MM.1S (cell line): ENCODE results near the gene LRRC28.

ENCODE experiments used
- DNase-seq: peaks from one replicate; pipeline ENCODE4 v3.0.0-alpha.2; 2015
- H2AFZ ChIP-seq: fragments of 300-600 bp; sonication (generic); 2 replicates; pipeline ENCODE4 v1.6.0; 2016; ENCODE audit warnings: antibody characterized with exemption, low read length
- H3F3A ChIP-seq: fragments of 300-600 bp; sonication (generic); 2 replicates; pipeline ENCODE4 v1.6.1; 2016; ENCODE audit warnings: mild to moderate bottlenecking, antibody characterized with exemption, low read length, moderate library complexity, mixed read lengths; ENCODE audit not compliant: insufficient read depth
- H3K27ac ChIP-seq: fragments of 300-600 bp; sonication (generic); 2 replicates; pipeline ENCODE4 v1.5.1; 2016; ENCODE audit warnings: mild to moderate bottlenecking, low read length
- H3K27me3 ChIP-seq: fragments of 300-600 bp; sonication (generic); replicated peaks from 2 replicates; pipeline ENCODE4 v1.6.0; 2016; ENCODE audit warnings: low read length; ENCODE audit not compliant: insufficient read depth
- H3K36me3 ChIP-seq: fragments of 300-600 bp; sonication (generic); replicated peaks from 2 replicates; pipeline ENCODE4 v1.6.1; 2016; ENCODE audit warnings: mild to moderate bottlenecking, low read length, mixed read lengths; ENCODE audit not compliant: insufficient read depth
- H3K4me1 ChIP-seq: fragments of 300-600 bp; sonication (generic); 2 replicates; pipeline ENCODE4 v1.6.1; 2016; ENCODE audit warnings: low read length, mixed read lengths
- H3K4me2 ChIP-seq: fragments of 300-600 bp; sonication (generic); 2 replicates; pipeline ENCODE4 v1.6.0; 2016; ENCODE audit warnings: low read depth, low read length
- H3K4me3 ChIP-seq: fragments of 300-600 bp; sonication (generic); 2 replicates; pipeline ENCODE4 v1.5.1; 2016; ENCODE audit warnings: low read length, mixed read lengths
- H3K79me2 ChIP-seq: fragments of 300-600 bp; sonication (generic); 2 replicates; pipeline ENCODE4 v1.6.1; 2016; ENCODE audit warnings: mixed run types, low read length, mixed read lengths
- H3K9ac ChIP-seq: fragments of 300-600 bp; sonication (generic); 2 replicates; pipeline ENCODE4 v1.6.1; 2016; ENCODE audit warnings: low read length, mixed read lengths
- H3K9me2 ChIP-seq: fragments of 300-600 bp; sonication (generic); replicated peaks from 2 replicates; pipeline ENCODE4 v1.6.1; 2016; ENCODE audit warnings: mild to moderate bottlenecking, low read length, mixed read lengths; ENCODE audit not compliant: insufficient read depth
- H3K9me3 ChIP-seq: fragments of 300-600 bp; sonication (generic); replicated peaks from 2 replicates; pipeline ENCODE4 v1.6.1; 2016; ENCODE audit warnings: mild to moderate bottlenecking, low read length, mixed read lengths; ENCODE audit not compliant: insufficient read depth
- H4K20me1 ChIP-seq: fragments of 300-600 bp; sonication (generic); 2 replicates; pipeline ENCODE4 v1.6.1; 2016; ENCODE audit warnings: mild to moderate bottlenecking, low read length, moderate library complexity, mixed read lengths; ENCODE audit not compliant: insufficient read depth
- CTCF ChIP-seq: fragments of 300-600 bp; sonication (generic); IDR thresholded peaks from 2 replicates; pipeline ENCODE4 v1.5.1; 2016; ENCODE audit warnings: antibody characterized with exemption, low read length, mixed read lengths
- EZH2 ChIP-seq: fragments of 300-600 bp; sonication (generic); optimal IDR thresholded peaks from 2 replicates; pipeline ENCODE3; 2017; ENCODE audit warnings: low read depth, mild to moderate bottlenecking, antibody characterized with exemption, low read length, mixed read lengths
- EZH2phosphoT487 ChIP-seq: fragments of 300-600 bp; sonication (generic); IDR thresholded peaks from 2 replicates; pipeline ENCODE4 v1.6.1; 2018; ENCODE audit warnings: antibody characterized with exemption, low read length

The LRRC28 gene

DNA sequence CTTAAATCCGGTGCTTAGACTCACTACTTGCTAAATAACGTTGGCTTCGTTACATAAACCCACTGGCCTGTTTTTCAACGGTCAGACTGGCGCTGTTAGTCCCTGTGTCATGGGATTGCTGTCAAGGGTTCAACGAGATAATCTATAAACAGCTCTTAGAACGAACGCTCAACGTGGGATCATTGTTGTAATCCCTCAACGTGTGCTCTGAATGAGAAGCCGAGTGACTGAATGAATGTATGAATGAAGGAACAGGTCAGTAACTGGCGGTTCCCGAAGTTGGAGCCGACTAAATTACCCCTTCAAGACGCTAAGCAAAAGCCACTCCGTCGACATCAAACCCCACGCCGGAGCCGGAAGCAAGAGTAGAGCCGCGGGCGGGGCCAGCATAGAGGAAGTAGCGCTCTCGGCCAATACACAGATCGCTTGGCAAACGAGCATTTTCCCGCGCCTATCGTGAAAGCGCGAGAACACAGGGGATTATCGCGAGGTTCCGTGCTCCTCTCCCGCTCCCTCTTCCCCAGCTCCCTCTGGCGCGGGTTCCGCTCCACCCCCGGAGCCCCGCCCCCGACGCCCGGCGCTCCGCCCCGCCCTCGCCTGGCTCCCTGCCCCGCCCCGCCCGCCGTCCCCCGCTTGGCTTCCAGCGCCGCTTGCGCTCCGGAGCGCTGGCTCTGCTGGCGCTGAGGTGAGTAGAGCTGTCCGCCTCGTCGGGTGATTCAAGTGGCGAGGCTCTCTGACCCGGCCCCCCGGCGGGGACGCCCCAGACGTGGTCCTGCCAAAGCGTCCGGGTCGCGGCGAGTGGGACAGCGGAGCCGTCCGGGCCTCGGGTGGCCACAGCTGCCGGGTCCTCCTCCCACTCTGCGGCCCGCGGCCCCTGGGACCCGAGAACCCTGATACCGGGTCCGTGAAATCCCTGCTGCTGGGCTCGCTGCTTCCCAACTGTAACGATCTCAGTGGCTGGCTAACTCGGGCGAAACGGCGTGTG, at the start of gene LRRC28:
Gene LRRC28 (plus strand): TSS at position 625 of the 985 bp plus-strand sequence. CDS start 4,477 bp downstream, outside the sequence.
- peak within 1 kb of the TSS; percentile 74 for H3K9ac ChIP-seq
- no peaks in the 10 kb centered on the region for H3K9me2 ChIP-seq
- H3K27me3 ChIP-seq = no peaks in the 10 kb centered on the region
- H3K4me1 ChIP-seq = peaks cover 13% of the 10 kb centered on the region
- H3K79me2 ChIP-seq = no peaks in the 10 kb centered on the region
- peak within 1 kb of the TSS; percentile 90 for H3K4me2 ChIP-seq
- H3K4me3 ChIP-seq = peak within 1 kb of the TSS; percentile 86
- no peaks in the 10 kb centered on the region for H3K9me3 ChIP-seq
- no peaks in the 10 kb centered on the region for H3K36me3 ChIP-seq
- H3F3A ChIP-seq = no peaks in the 10 kb centered on the region
- DNase-seq = peak; percentile 98
- TF ChIP-seq CTCF (no peak), EZH2 (no peak), EZH2phosphoT487 (no peak)
- no peaks in the 10 kb centered on the region for H4K20me1 ChIP-seq
- H3K27ac ChIP-seq = peak within 1 kb of the TSS; percentile 65
- peak within 1 kb of the TSS; percentile 95 for H2AFZ ChIP-seq

DNA sequence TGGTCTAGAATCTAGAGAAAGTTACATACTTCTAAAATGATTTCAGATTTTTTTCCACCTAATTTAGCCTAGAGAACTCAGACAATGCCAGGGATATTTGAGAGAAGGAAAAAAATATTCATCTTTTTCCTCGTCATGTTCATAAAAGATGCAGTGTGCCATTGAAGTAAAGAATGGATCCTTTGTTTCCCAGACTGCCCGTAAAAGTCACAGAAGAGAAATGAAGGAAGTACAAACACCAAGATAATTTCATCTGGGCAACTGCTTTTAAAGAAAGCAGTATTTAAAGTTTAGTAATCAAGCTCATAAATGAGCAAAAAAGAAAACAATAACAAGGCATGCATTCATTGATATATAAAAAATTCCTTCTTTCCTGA, 49.1 kb upstream of the LRRC28 start:
- Histone ChIP-seq H3K27ac (no peak overlapping the region), H4K20me1 (no peaks in the 10 kb centered on the region), H3K27me3 (no peaks in the 10 kb centered on the region), H3K9me2 (no peaks in the 10 kb centered on the region), H3K9me3 (no peaks in the 10 kb centered on the region), H3K79me2 (no peaks in the 10 kb centered on the region), H3K9ac (no peak overlapping the region), H3F3A (no peaks in the 10 kb centered on the region), H3K4me3 (no peak overlapping the region), H3K36me3 (no peaks in the 10 kb centered on the region), H3K4me1 (no peaks in the 10 kb centered on the region), H2AFZ (no peak overlapping the region), H3K4me2 (no peak overlapping the region)
- no peak for DNase-seq
- no peak for TF ChIP-seq CTCF

DNA sequence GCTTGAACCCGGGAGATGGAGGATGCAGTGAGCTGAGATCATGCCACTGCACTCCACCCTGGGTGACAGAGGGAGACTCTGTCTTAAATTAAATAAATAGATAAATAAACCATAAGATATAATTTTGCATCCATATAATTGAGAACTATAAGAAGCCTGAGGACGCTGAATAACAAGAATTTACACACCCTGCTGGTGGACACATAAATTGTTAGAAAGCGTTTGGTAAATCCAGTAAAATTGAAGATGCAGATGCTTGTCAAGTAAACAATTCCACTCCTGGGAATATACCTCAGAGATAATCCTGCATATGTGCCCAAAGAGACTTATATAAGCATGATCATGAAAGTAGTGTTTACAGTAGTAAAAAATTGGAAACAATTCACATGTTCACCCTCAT, 43.6 kb upstream of the LRRC28 start:
- Histone ChIP-seq H3K27me3 (no peaks in the 10 kb centered on the region), H2AFZ (no peak overlapping the region), H3K9ac (no peak overlapping the region), H3K9me2 (no peaks in the 10 kb centered on the region), H3K4me3 (no peak overlapping the region), H3K9me3 (no peaks in the 10 kb centered on the region), H3K36me3 (no peaks in the 10 kb centered on the region), H3K4me1 (no peaks in the 10 kb centered on the region), H3K79me2 (no peaks in the 10 kb centered on the region), H4K20me1 (no peaks in the 10 kb centered on the region), H3K4me2 (no peak overlapping the region), H3K27ac (no peak overlapping the region), H3F3A (no peaks in the 10 kb centered on the region)
- TF ChIP-seq EZH2phosphoT487 (no peak), EZH2 (no peak), CTCF (no peak)
- no peak for DNase-seq
